SH-SY5Y (cell line): ENCODE data around the gene CD151.

Source experiments
- GATA2 ChIP-seq: IDR thresholded peaks from 2 replicates; pipeline ENCODE4 v1.6.1; 2011; ENCODE audit warnings: mild to moderate bottlenecking, low read depth, low read length
- GATA3 ChIP-seq: IDR thresholded peaks from 2 replicates; pipeline ENCODE4 v1.6.1; 2011; ENCODE audit warnings: low read depth, mild to moderate bottlenecking, low read length, moderate library complexity

CD151 gene

GRCh38 chr11:816433-816779 is 16.3 kb upstream of the CD151 start:
- TF ChIP-seq GATA3 (no peak), GATA2 (no peak)

- no peak for TF ChIP-seq GATA2
- TF ChIP-seq GATA3 = no peak
These were observed 14.2 kb upstream of the CD151 start, which contains the start of gene PNPLA2 for GRCh38 chr11:818396-819128. PNPLA2 (plus strand) TSS chr11:818914; CDS start chr11:819719, 805 bp downstream.

GRCh38 chr11:819129-819931 is 13.4 kb upstream of the CD151 start:
- TF ChIP-seq GATA3 (no peak), GATA2 (no peak)

- TF ChIP-seq GATA2 (no peak), GATA3 (no peak)
These were observed 12.7 kb upstream of the CD151 start for GRCh38 chr11:819943-820649.

GRCh38 chr11:820655-821511 is 11.9 kb upstream of the CD151 start:
- no peak for TF ChIP-seq GATA3
- TF ChIP-seq GATA2 = no peak

GRCh38 chr11:821512-822371 is 11.0 kb upstream of the CD151 start:
- TF ChIP-seq GATA2 (no peak), GATA3 (no peak)

GRCh38 chr11:823441-824291 is 9.1 kb upstream of the CD151 start:
- TF ChIP-seq GATA2 (no peak), GATA3 (no peak)

GRCh38 chr11:824292-824880 is 8.4 kb upstream of the CD151 start:
- TF ChIP-seq GATA2 (no peak), GATA3 (no peak)

GRCh38 chr11:824942-825341 is 7.8 kb upstream of the CD151 start:
- TF ChIP-seq GATA2 (no peak), GATA3 (no peak)

- TF ChIP-seq GATA3 (no peak), GATA2 (no peak)
These were observed 7.2 kb upstream of the CD151 start for GRCh38 chr11:825366-826226.

- no peak for TF ChIP-seq GATA2
- no peak for TF ChIP-seq GATA3
These were observed 6.5 kb upstream of the CD151 start for GRCh38 chr11:826227-826621.

GRCh38 chr11:826836-827145 is 6.0 kb upstream of the CD151 start:
- TF ChIP-seq GATA3 = no peak
- TF ChIP-seq GATA2 = no peak
